Sigmoid colon (tissue), 7 donors: ENCODE measurements around the gene FAM25C. TPM values are rescaled to one million over a fixed set of nuclear protein-coding genes. Genes with fewer than 3 reads are reported as not detected.

Experiments
- polyA plus RNA-seq, 3 donors: library from polyadenylated mRNA; stranded (reverse); fragments of 200-250 nt; gene quantifications; one replicate each; pipeline ENCODE4 v1.2.3, GENCODE V29; 2013
- small RNA-seq, 3 donors: library from RNA; depleted of rRNA; stranded (forward); fragments of <200 nt; gene quantifications; one replicate each; pipeline ENCODE3, GENCODE V24; 2016
- total RNA-seq, 4 donors: library from RNA; depleted of rRNA; stranded (reverse); fragments of >200 nt; gene quantifications; one replicate each; pipeline ENCODE4 v1.1.0, GENCODE V29; 2016
- donor health status: healthy with polysubstance abuse.
- donor health status: Bipolar disorder and iron deficiency.
- donor health status: healthy.

The FAM25C gene
- total and polyA plus RNA-seq, 7 donors: not detected

Small RNA genes lying within 50 kb of the gene (small RNA-seq; reads per million reads assigned to genes)
- gene RNA5SP315: 0 reads per million in 3 donors

Other genes with a start within 250 kb of the FAM25C start
- gene SYT15B, start 236.2 kb downstream of the FAM25C start, total RNA-seq: 1 to 10 TPM in 2 of 4 donors, under 1 TPM in 2; 0.27 to 2.5 (median 1.2) TPM
- 1 to 10 TPM in 1 of 3 donors, under 1 TPM in 2; 0.60 to 1.1 (median 0.69) TPM for gene SYT15B, start 236.2 kb downstream of the FAM25C start, polyA plus RNA-seq
- gene NPY4R2, start 81.1 kb downstream of the FAM25C start, total RNA-seq: 1 to 10 TPM; 1.4 to 3.9 (median 1.8) TPM
- gene NPY4R2, start 81.1 kb downstream of the FAM25C start, polyA plus RNA-seq: 1 to 10 TPM in 2 of 3 donors, not detected in 1; 1.2 to 2.7 TPM